Caco-2 (cell line): Measurements from ENCODE around the gene GPR27. TPM values are rescaled to one million over a fixed set of nuclear protein-coding genes. Genes with fewer than 3 reads are reported as not detected.

Experiments
- BruUV-seq: library from RNA; stranded (reverse); fragments of 400-500 nt; replicated peaks from 2 replicates; lab custom pipeline; 2021; lab: Mats Ljungman, UMichigan
- CTCF ChIA-PET: fragments of 300-600 bp; sonication (Branson Sonifier 250); formaldehyde crosslinking; loops from one replicate; lab custom pipeline; 2022; ENCODE audit warnings: antibody characterized with exemption; lab: Charles Lee
- POLR2A ChIA-PET: fragments of 300-600 bp; sonication (Branson Sonifier 250); formaldehyde crosslinking; loops from one replicate; lab custom pipeline; 2022; ENCODE audit warnings: antibody characterized with exemption; lab: Charles Lee
- DNase-seq, 2 experiments: peaks; one replicate each; pipeline versions ENCODE4 v3.0.0 to v3.0.0-alpha.2; 2020 to 2022
- H3K27me3 ChIP-seq: replicated peaks from 2 replicates; pipeline ENCODE4 v1.6.0; 2011; ENCODE audit warnings: low read length; ENCODE audit not compliant: control insufficient read depth, insufficient read depth
- H3K36me3 ChIP-seq: 2 replicates; pipeline ENCODE4 v1.5.1; 2011; ENCODE audit warnings: low read length; ENCODE audit not compliant: control insufficient read depth, insufficient read depth
- H3K4me1 ChIP-seq: fragments of 250-450 bp; sonication (Bioruptor Pico); 2 replicates; pipeline ENCODE4 v1.5.1; 2020; ENCODE audit warnings: mild to moderate bottlenecking
- H3K4me3 ChIP-seq: 2 replicates; pipeline ENCODE4 v1.5.1; 2011; ENCODE audit warnings: low read depth, mild to moderate bottlenecking, control low read depth, low read length
- H3K9me3 ChIP-seq: fragments of 250-450 bp; sonication (Bioruptor Pico); 2 replicates; pipeline ENCODE4 v1.5.1; 2020; ENCODE audit warnings: mild to moderate bottlenecking, moderate library complexity
- H3K27ac Mint-ChIP-seq: one replicate; pipeline ENCODE4 v1.8.0; 2022; ENCODE audit warnings: mixed read lengths; ENCODE audit not compliant: unreplicated experiment
- H3K27me3 Mint-ChIP-seq: one replicate; pipeline ENCODE4 v1.8.0; 2022; ENCODE audit warnings: mixed read lengths; ENCODE audit not compliant: insufficient read depth, unreplicated experiment
- H3K36me3 Mint-ChIP-seq: one replicate; pipeline ENCODE4 v1.8.0; 2022; ENCODE audit warnings: mild to moderate bottlenecking, mixed read lengths; ENCODE audit not compliant: insufficient read depth, unreplicated experiment
- H3K4me1 Mint-ChIP-seq: one replicate; pipeline ENCODE4 v1.8.0; 2022; ENCODE audit warnings: low read depth, mixed read lengths; ENCODE audit not compliant: unreplicated experiment
- H3K4me3 Mint-ChIP-seq: one replicate; pipeline ENCODE4 v1.8.0; 2022; ENCODE audit warnings: mild to moderate bottlenecking, moderate library complexity, mixed read lengths; ENCODE audit not compliant: unreplicated experiment
- H3K9me3 Mint-ChIP-seq: one replicate; pipeline ENCODE4 v1.8.0; 2022; ENCODE audit warnings: mixed read lengths; ENCODE audit not compliant: unreplicated experiment
- CTCF ChIP-seq, 2 experiments: fragments of 200-600 bp in 1 of 2; IDR thresholded peaks; 1 replicate in 1 of 2; 2 replicates in 1 of 2; pipeline versions ENCODE4 v1.5.1 to v1.8.0; 2011 to 2022; ENCODE audit warnings: antibody characterized with exemption in 1 of 2, control low read depth in 1 of 2, inconsistent platforms in 1 of 2, low read depth in 1 of 2, low read length in 1 of 2, mild to moderate bottlenecking in 1 of 2, moderate library complexity in 1 of 2; ENCODE audit not compliant: insufficient read depth in 1 of 2, severe bottlenecking in 1 of 2, unreplicated experiment in 1 of 2
- intact Hi-C: fragments of 100-400 bp; cut with micrococcal nuclease; formaldehyde crosslinking; loops from one replicate; pipeline ENCODE4 v1.10.0; 2022; ENCODE audit not compliant: unreplicated experiment
- total RNA-seq: library from RNA; stranded (reverse); gene quantifications from 2 replicates; pipeline ENCODE4 v1.2.3, GENCODE V29; 2022

Gene GPR27
- total RNA-seq, 1 experiment from 2014 or later = 0.39 TPM

GRCh38 chr3:71718072-71718471 lies 35.6 kb upstream of the GPR27 start:
- intact Hi-C loops = loop anchor here (10.0 kb wide), 1 partner anchor 237 kb away; no protein-coding TSS in a partner anchor

GRCh38 chr3:71721002-71721401 lies 32.7 kb upstream of the GPR27 start:
- intact Hi-C loops = no loop called here
- Histone ChIP-seq H3K9me3 (no peaks in the 10 kb centered on the region), H3K27me3 (peaks cover 2% of the 10 kb centered on the region), H3K36me3 (no peaks in the 10 kb centered on the region), H3K4me3 (no peak overlapping the region), H3K4me1 (no peaks in the 10 kb centered on the region)
- H3K4me3 Mint-ChIP-seq = no peak overlapping the region
- H3K4me1 Mint-ChIP-seq = no peaks in the 10 kb centered on the region
- H3K27me3 Mint-ChIP-seq = peaks cover 31% of the 10 kb centered on the region
- no peaks in the 10 kb centered on the region for H3K9me3 Mint-ChIP-seq
- BruUV-seq = no TSS peak
- no peak overlapping the region for H3K27ac Mint-ChIP-seq
- ChIA-PET POLR2A (no interaction called here), CTCF (no interaction called here)
- no peak for TF ChIP-seq CTCF (IDR thresholded peaks at IDR 0.05; ENCODE audit: insufficient read depth in 1 of 2, low read depth in 1 of 2, low read length in 1 of 2, severe bottlenecking in 1 of 2, unreplicated experiment in 1 of 2)
- H3K36me3 Mint-ChIP-seq = no peaks in the 10 kb centered on the region
- DNase-seq = no peak

More at GRCh38 chr3:71718072-71718471, 35.6 kb upstream of the GPR27 start:
- Mint-ChIP-seq H3K27me3 (peaks cover 22% of the 10 kb centered on the region), H3K36me3 (no peaks in the 10 kb centered on the region), H3K9me3 (no peaks in the 10 kb centered on the region), H3K27ac (no peak overlapping the region), H3K4me3 (no peak overlapping the region), H3K4me1 (no peaks in the 10 kb centered on the region)
- H3K36me3 ChIP-seq = no peaks in the 10 kb centered on the region
- no peaks in the 10 kb centered on the region for H3K9me3 ChIP-seq
- ChIA-PET CTCF (no interaction called here), POLR2A (no interaction called here)
- no peaks in the 10 kb centered on the region; the same call in 1 of the 2 replicates for H3K27me3 ChIP-seq
- no peak overlapping the region for H3K4me3 ChIP-seq
- no peak for DNase-seq
- BruUV-seq = no TSS peak
- no peak for TF ChIP-seq CTCF (IDR thresholded peaks at IDR 0.05; ENCODE audit: insufficient read depth in 1 of 2, low read depth in 1 of 2, low read length in 1 of 2, severe bottlenecking in 1 of 2, unreplicated experiment in 1 of 2)
- no peaks in the 10 kb centered on the region for H3K4me1 ChIP-seq

GRCh38 chr3:71721651-71722157 lies 32.0 kb upstream of the GPR27 start:
- Histone ChIP-seq H3K9me3 (no peaks in the 10 kb centered on the region), H3K27me3 (peaks cover 2% of the 10 kb centered on the region), H3K36me3 (no peaks in the 10 kb centered on the region), H3K4me1 (no peaks in the 10 kb centered on the region), H3K4me3 (no peak overlapping the region)
- ChIA-PET POLR2A (no interaction called here), CTCF (interaction anchor here (0.7 kb wide), 1 partner anchor 23 kb away, joined by 3 read pairs; no protein-coding TSS in a partner anchor)
- intact Hi-C loops = no loop called here
- TF ChIP-seq CTCF (IDR thresholded peaks at IDR 0.05; ENCODE audit: insufficient read depth in 1 of 2, low read depth in 1 of 2, low read length in 1 of 2, severe bottlenecking in 1 of 2, unreplicated experiment in 1 of 2) = no peak
- no peak overlapping the region for H3K27ac Mint-ChIP-seq
- H3K4me3 Mint-ChIP-seq = no peak overlapping the region
- H3K4me1 Mint-ChIP-seq = no peaks in the 10 kb centered on the region
- H3K9me3 Mint-ChIP-seq = no peaks in the 10 kb centered on the region
- peaks cover 36% of the 10 kb centered on the region for H3K27me3 Mint-ChIP-seq
- BruUV-seq = no TSS peak
- DNase-seq = no peak
- H3K36me3 Mint-ChIP-seq = no peaks in the 10 kb centered on the region
